HEK293 (cell line): ENCODE measurements around the gene RPS14.
"Not testable (repeated sequence)": the region's sequence is repeated elsewhere in the genome, so short reads cannot be mapped to it uniquely, and the experiment has no call there.

Experiments
- CTCF ChIA-PET: fragments of 350-600 bp; formaldehyde crosslinking; extraction: SDS; loops from one replicate; lab custom pipeline; 2021; ENCODE audit warnings: antibody characterized with exemption; lab: Yijun Ruan, JAX
- POLR2A ChIA-PET: fragments of 300-600 bp; formaldehyde crosslinking; extraction: SDS; loops from one replicate; lab custom pipeline; 2020; ENCODE audit warnings: antibody characterized with exemption, inconsistent platforms; lab: Yijun Ruan, JAX
- H3K27ac ChIP-seq: fragments of 200-500 bp; sonication (Bioruptor generic); 2 replicates; pipeline ENCODE4 v1.5.1; 2014; ENCODE audit warnings: low read depth, low read length, control low read depth, inconsistent platforms; ENCODE audit errors: extremely low read depth
- H3K36me3 ChIP-seq, 2 experiments: fragments of 200-500 bp in 1 of 2; sonication (Bioruptor generic) in 1 of 2; 1 replicate in 1 of 2; 2 replicates in 1 of 2; pipeline ENCODE4 v1.5.1; 2014 to 2017; ENCODE audit warnings: inconsistent platforms in 2 of 2, low read length in 2 of 2; ENCODE audit not compliant: control insufficient read depth in 2 of 2, insufficient read depth in 1 of 2
- H3K4me1 ChIP-seq: fragments of 200-500 bp; sonication (Bioruptor generic); 2 replicates; pipeline ENCODE4 v1.5.1; 2014; ENCODE audit warnings: mild to moderate bottlenecking, low read length, inconsistent platforms; ENCODE audit not compliant: control insufficient read depth, insufficient read depth
- H3K4me3 ChIP-seq: 2 replicates; pipeline ENCODE4 v1.5.1; 2011; ENCODE audit warnings: low read depth, mild to moderate bottlenecking, control low read depth, low read length, moderate library complexity
- H3K9me3 ChIP-seq: fragments of 200-500 bp; sonication (Bioruptor generic); 2 replicates; pipeline ENCODE4 v1.5.1; 2014; ENCODE audit warnings: low read depth, low read length, inconsistent platforms; ENCODE audit not compliant: control insufficient read depth, insufficient read depth
- BCL11B ChIP-seq: fragments of 450-650 bp; formaldehyde crosslinking; IDR thresholded peaks from 2 replicates; pipeline ENCODE4 v1.5.1; 2016; ENCODE audit warnings: low read depth, missing biosample characterization, missing genetic modification characterization
- IKZF3 ChIP-seq: fragments of 450-650 bp; IDR thresholded peaks from 2 replicates; pipeline ENCODE4 v1.5.0; 2018; ENCODE audit warnings: missing biosample characterization, mild to moderate bottlenecking, missing genetic modification characterization, moderate library complexity
- KLF16 ChIP-seq: fragments of 450-650 bp; formaldehyde crosslinking; IDR thresholded peaks from 2 replicates; pipeline ENCODE4 v1.5.1; 2017; ENCODE audit warnings: missing biosample characterization, missing genetic modification characterization
- SCRT1 ChIP-seq: fragments of 450-650 bp; formaldehyde crosslinking; IDR thresholded peaks from 2 replicates; pipeline ENCODE4 v1.5.1; 2016; ENCODE audit warnings: missing biosample characterization, missing genetic modification characterization, borderline replicate concordance
- TCF7L2 ChIP-seq: IDR thresholded peaks from 2 replicates; pipeline ENCODE4 v1.6.1; 2011; ENCODE audit warnings: low read depth, mild to moderate bottlenecking, inconsistent platforms, low read length, moderate library complexity, borderline replicate concordance
- ZBTB20 ChIP-seq: fragments of 450-650 bp; formaldehyde crosslinking; IDR thresholded peaks from 2 replicates; pipeline ENCODE4 v1.5.1; 2016; ENCODE audit warnings: missing biosample characterization, missing genetic modification characterization
- ZFP37 ChIP-seq: fragments of 450-650 bp; formaldehyde crosslinking; IDR thresholded peaks from 2 replicates; pipeline ENCODE4 v1.5.1; 2016; ENCODE audit warnings: missing biosample characterization, missing genetic modification characterization
- ZFP69B ChIP-seq: fragments of 450-650 bp; formaldehyde crosslinking; IDR thresholded peaks from 2 replicates; pipeline ENCODE4 v1.5.1; 2016; ENCODE audit warnings: missing biosample characterization, missing genetic modification characterization
- ZNF112 ChIP-seq: fragments of 450-650 bp; formaldehyde crosslinking; IDR thresholded peaks from 2 replicates; pipeline ENCODE4 v1.5.0; 2017; ENCODE audit warnings: missing biosample characterization, missing genetic modification characterization
- ZNF121 ChIP-seq: fragments of 450-650 bp; formaldehyde crosslinking; IDR thresholded peaks from 2 replicates; pipeline ENCODE4 v1.5.1; 2016; ENCODE audit warnings: missing biosample characterization, missing genetic modification characterization
- ZNF169 ChIP-seq: fragments of 450-650 bp; formaldehyde crosslinking; IDR thresholded peaks from 2 replicates; pipeline ENCODE4 v1.5.1; 2016; ENCODE audit warnings: missing biosample characterization, missing genetic modification characterization
- ZNF221 ChIP-seq: fragments of 450-650 bp; formaldehyde crosslinking; IDR thresholded peaks from 2 replicates; pipeline ENCODE4 v1.5.1; 2017; ENCODE audit warnings: missing biosample characterization, missing genetic modification characterization, borderline replicate concordance
- ZNF23 ChIP-seq: fragments of 450-650 bp; formaldehyde crosslinking; IDR thresholded peaks from 2 replicates; pipeline ENCODE4 v1.5.1; 2016; ENCODE audit warnings: missing biosample characterization, missing genetic modification characterization, borderline replicate concordance
- ZNF248 ChIP-seq: fragments of 450-650 bp; formaldehyde crosslinking; IDR thresholded peaks from 2 replicates; pipeline ENCODE4 v1.5.1; 2017; ENCODE audit warnings: missing biosample characterization, missing genetic modification characterization
- ZNF311 ChIP-seq: fragments of 450-650 bp; formaldehyde crosslinking; IDR thresholded peaks from 2 replicates; pipeline ENCODE4 v1.5.1; 2017; ENCODE audit warnings: missing biosample characterization, missing genetic modification characterization, borderline replicate concordance
- ZNF324 ChIP-seq: fragments of 450-650 bp; formaldehyde crosslinking; IDR thresholded peaks from 2 replicates; pipeline ENCODE4 v1.5.1; 2016; ENCODE audit warnings: missing biosample characterization, missing genetic modification characterization
- ZNF354C ChIP-seq: fragments of 450-650 bp; formaldehyde crosslinking; IDR thresholded peaks from 2 replicates; pipeline ENCODE4 v1.5.1; 2016; ENCODE audit warnings: missing biosample characterization, missing genetic modification characterization, low read depth, borderline replicate concordance
- ZNF391 ChIP-seq: fragments of 450-650 bp; formaldehyde crosslinking; IDR thresholded peaks from 2 replicates; pipeline ENCODE4 v1.5.1; 2016; ENCODE audit warnings: low read depth, missing biosample characterization, missing genetic modification characterization, borderline replicate concordance
- ZNF501 ChIP-seq: fragments of 450-650 bp; formaldehyde crosslinking; IDR thresholded peaks from 2 replicates; pipeline ENCODE4 v1.5.1; 2016; ENCODE audit warnings: missing biosample characterization, missing genetic modification characterization
- ZNF514 ChIP-seq: fragments of 450-650 bp; formaldehyde crosslinking; IDR thresholded peaks from 2 replicates; pipeline ENCODE4 v1.5.1; 2016; ENCODE audit warnings: missing biosample characterization, missing genetic modification characterization
- ZNF561 ChIP-seq: fragments of 450-650 bp; IDR thresholded peaks from 2 replicates; pipeline ENCODE4 v1.5.1; 2018; ENCODE audit warnings: missing biosample characterization, missing genetic modification characterization, borderline replicate concordance
- ZNF623 ChIP-seq: fragments of 450-650 bp; formaldehyde crosslinking; IDR thresholded peaks from 2 replicates; pipeline ENCODE4 v1.5.1; 2016; ENCODE audit warnings: missing biosample characterization, missing genetic modification characterization
- ZNF660 ChIP-seq: fragments of 450-650 bp; IDR thresholded peaks from 2 replicates; pipeline ENCODE4 v1.5.1; 2018; ENCODE audit warnings: missing biosample characterization, mild to moderate bottlenecking, missing genetic modification characterization
- ZNF707 ChIP-seq: fragments of 450-650 bp; formaldehyde crosslinking; IDR thresholded peaks from 2 replicates; pipeline ENCODE4 v1.5.1; 2016; ENCODE audit warnings: missing biosample characterization, missing genetic modification characterization
- TF ChIP-seq, protein P1 (sequence below): fragments of 450-650 bp; formaldehyde crosslinking; IDR thresholded peaks from 2 replicates; pipeline ENCODE4 v1.5.0; 2017; ENCODE audit warnings: missing biosample characterization, missing genetic modification characterization, borderline replicate concordance
- TF ChIP-seq, protein P2 (sequence below): fragments of 450-650 bp; formaldehyde crosslinking; IDR thresholded peaks from 2 replicates; pipeline ENCODE4 v1.5.1; 2016; ENCODE audit warnings: missing biosample characterization, missing genetic modification characterization
- TF ChIP-seq, protein P3 (sequence below): fragments of 450-650 bp; formaldehyde crosslinking; optimal IDR thresholded peaks from 2 replicates; pipeline ENCODE3; 2016; ENCODE audit warnings: missing biosample characterization, mild to moderate bottlenecking, missing genetic modification characterization

The RPS14 gene

DNA sequence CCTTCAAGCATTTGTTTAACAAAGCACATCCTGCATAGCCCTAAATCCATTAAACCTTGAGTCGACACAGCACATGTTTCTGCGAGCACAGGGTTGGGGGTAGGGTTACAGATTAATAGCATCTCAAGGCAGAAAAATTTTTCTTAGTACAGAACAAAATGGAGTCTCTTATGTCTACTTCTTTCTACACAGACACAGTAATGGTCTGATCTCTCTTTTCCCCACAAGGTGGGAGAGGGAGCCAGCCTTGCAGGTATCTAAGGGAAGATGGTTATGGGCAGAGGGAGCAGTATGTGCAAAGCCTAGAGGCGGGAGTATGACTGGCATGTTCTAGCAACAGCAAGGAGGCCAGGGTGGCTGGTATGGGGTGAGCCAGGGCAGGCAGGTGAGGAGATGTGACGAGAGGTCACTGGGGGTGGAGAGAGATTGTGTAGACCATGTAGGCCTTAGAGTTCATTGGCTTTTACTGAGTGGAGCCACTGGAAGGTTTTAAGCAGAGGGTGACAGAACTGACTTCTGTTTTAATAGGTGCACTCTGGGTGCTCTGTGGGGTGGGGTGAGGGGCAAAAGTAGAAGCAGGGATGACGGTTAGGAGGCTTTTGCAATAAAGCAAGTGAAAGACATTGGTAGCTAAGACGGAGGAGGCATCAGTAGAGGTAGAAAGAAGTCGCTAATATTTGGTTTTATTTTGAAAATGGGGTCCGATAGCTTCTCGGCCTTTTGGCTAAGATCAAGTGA, 5.1 kb upstream of the RPS14 start:
- ChIA-PET CTCF (interaction anchor here (0.7 to 3.3 kb wide), 3 partner anchors 69 to 90 kb away, joined by 3 to 11 read pairs (median 8); no protein-coding TSS in a partner anchor), POLR2A (no interaction called here)
- Histone ChIP-seq H3K36me3 (no peaks in the 10 kb centered on the region), H3K4me1 (no peaks in the 10 kb centered on the region), H3K9me3 (no peaks in the 10 kb centered on the region), H3K4me3 (no peak overlapping the region), H3K27ac (no peak overlapping the region)
- TF ChIP-seq ZFP69B (tag by site-specific recombination) = no peak
- TF ChIP-seq, protein P1, sequence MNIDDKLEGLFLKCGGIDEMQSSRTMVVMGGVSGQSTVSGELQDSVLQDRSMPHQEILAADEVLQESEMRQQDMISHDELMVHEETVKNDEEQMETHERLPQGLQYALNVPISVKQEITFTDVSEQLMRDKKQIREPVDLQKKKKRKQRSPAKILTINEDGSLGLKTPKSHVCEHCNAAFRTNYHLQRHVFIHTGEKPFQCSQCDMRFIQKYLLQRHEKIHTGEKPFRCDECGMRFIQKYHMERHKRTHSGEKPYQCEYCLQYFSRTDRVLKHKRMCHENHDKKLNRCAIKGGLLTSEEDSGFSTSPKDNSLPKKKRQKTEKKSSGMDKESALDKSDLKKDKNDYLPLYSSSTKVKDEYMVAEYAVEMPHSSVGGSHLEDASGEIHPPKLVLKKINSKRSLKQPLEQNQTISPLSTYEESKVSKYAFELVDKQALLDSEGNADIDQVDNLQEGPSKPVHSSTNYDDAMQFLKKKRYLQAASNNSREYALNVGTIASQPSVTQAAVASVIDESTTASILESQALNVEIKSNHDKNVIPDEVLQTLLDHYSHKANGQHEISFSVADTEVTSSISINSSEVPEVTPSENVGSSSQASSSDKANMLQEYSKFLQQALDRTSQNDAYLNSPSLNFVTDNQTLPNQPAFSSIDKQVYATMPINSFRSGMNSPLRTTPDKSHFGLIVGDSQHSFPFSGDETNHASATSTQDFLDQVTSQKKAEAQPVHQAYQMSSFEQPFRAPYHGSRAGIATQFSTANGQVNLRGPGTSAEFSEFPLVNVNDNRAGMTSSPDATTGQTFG = no peak
- no peak for TF ChIP-seq ZNF514 (tag by site-specific recombination)
- no peak for TF ChIP-seq ZNF23 (tag by site-specific recombination)
- no peak for TF ChIP-seq IKZF3
- no peak for TF ChIP-seq ZFP37 (tag by site-specific recombination)
- TF ChIP-seq, protein P2, sequence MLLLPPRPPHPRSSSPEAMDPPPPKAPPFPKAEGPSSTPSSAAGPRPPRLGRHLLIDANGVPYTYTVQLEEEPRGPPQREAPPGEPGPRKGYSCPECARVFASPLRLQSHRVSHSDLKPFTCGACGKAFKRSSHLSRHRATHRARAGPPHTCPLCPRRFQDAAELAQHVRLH (tag by site-specific recombination) = no peak
- no peak for TF ChIP-seq ZNF707
- TF ChIP-seq ZNF660 (tag by site-specific recombination) = no peak
- TF ChIP-seq ZNF112 (tag by site-specific recombination) = no peak
- TF ChIP-seq, protein P3, sequence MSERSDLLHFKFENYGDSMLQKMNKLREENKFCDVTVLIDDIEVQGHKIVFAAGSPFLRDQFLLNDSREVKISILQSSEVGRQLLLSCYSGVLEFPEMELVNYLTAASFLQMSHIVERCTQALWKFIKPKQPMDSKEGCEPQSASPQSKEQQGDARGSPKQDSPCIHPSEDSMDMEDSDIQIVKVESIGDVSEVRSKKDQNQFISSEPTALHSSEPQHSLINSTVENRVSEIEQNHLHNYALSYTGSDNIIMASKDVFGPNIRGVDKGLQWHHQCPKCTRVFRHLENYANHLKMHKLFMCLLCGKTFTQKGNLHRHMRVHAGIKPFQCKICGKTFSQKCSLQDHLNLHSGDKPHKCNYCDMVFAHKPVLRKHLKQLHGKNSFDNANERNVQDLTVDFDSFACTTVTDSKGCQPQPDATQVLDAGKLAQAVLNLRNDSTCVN (tag by site-specific recombination) = no peak
- no peak for TF ChIP-seq ZNF561 (tag by site-specific recombination)
- no peak for TF ChIP-seq ZNF221 (tag by site-specific recombination)

DNA sequence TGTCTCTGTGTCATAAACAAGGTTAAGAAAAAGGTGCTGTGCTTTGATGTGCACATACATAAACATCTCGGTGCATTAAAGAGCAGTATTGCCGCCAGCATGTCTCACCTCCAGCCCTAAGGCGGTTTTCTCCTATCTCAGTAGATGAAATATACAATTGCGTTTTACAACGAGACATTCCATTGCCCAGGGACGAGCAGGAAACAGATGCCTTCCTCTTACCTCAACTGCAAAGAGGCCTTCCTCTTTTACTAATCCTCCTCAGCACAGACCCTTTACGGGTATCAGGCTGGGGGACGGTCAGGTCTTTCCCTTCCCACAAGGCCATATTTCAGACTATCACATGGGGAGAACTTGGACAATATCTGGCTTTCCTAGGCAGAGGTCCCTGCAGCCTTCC, 4.5 kb upstream of the RPS14 start:
- POLR2A ChIA-PET, H3K36me3 ChIP-seq, H3K4me3 ChIP-seq, H3K9me3 ChIP-seq, H3K27ac ChIP-seq, H3K4me1 ChIP-seq, CTCF ChIA-PET: not testable (repeated sequence)

DNA sequence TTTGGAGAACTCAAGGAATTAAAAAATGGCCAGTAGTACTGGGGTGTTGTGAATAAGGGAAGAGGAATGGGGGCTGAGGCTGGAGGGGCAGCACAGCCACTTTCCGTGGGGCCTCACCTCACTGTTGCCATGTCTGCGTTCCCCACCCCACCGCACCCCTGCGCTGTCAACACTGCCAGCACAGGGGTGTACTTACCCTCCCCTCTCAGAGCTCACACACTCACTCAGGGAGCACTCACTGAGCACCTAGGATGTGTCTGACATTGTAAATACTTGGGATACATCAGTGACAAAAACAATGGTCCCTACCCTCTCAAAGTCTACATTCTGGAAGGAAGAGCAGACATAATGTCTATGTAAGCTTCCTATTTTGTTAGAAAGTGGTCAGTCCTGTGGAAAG, 3.4 kb upstream of the RPS14 start:
- Histone ChIP-seq H3K27ac (no peak overlapping the region), H3K4me1 (peaks cover under 1% of the 10 kb centered on the region), H3K4me3 (no peak overlapping the region), H3K9me3 (no peaks in the 10 kb centered on the region), H3K36me3 (peaks cover 4 to 13% of the 10 kb centered on the region in 2 experiments; a peak in 2 of 3 replicates)
- ChIA-PET CTCF (no interaction called here), POLR2A (no interaction called here)
- TF ChIP-seq TCF7L2 (no peak), SCRT1 (tag by site-specific recombination) (no peak), ZNF501 (no peak), ZNF23 (tag by site-specific recombination) (no peak), ZNF121 (no peak), ZNF248 (tag by site-specific recombination) (no peak), ZNF391 (no peak), ZNF324 (no peak), ZNF660 (tag by site-specific recombination) (no peak), BCL11B (no peak), ZBTB20 (no peak), ZNF169 (no peak), KLF16 (no peak), ZNF623 (no peak), ZNF354C (tag by site-specific recombination) (no peak), ZNF311 (tag by site-specific recombination) (no peak)
- TF ChIP-seq, protein P2 (tag by site-specific recombination) = no peak
